ENCODE data around the gene PLA2G6. TPM values are rescaled to one million over a fixed set of nuclear protein-coding genes. Genes with fewer than 3 reads are reported as not detected.

The PLA2G6 gene
- total RNA-seq, 1 donor from 2014 or later: 76.4 TPM

DNA sequence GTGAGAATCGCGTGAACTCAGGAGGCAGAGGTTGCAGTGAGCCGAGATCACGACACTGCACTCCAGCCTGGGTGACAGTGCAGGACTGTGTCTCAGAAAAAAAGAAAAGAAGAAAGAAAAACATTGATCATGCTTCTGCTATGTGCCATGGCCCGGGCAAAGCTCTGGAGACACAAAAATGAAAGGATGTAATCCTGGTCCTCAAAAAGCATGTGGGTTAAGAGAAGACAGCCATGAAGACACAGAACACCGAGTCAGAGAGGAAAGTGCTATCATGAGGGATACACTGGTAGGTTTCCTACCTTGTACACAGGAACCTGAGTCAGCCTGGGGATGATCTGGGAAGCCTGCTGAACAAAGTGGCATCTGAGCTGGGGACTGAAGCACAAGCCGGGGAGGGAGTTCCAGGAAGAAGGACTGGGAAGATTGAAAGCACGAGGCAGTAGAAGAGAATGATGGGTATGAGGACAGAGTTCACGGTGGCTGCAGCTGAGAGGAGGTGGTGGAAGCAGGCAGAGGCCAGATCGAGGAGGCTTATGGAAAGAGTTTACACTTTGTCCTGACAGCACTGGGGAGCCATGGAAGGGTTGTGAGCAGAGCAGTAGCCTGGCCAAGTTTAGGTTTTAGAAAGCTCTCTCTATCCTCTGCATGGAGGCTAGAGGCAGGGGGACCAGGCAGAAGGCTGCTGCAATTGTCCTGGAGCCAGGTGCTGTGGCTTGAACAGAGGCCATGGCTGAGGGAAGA, 10.3 kb upstream of the PLA2G6 start:
- Mint-ChIP-seq H3K36me3 (ENCODE audit: insufficient read depth) (no peaks in the 10 kb centered on the region), H3K27ac (no peak overlapping the region), H3K9me3 (ENCODE audit: low read depth) (no peaks in the 10 kb centered on the region), H3K27me3 (peaks cover 2% of the 10 kb centered on the region), H3K4me1 (ENCODE audit: low read depth) (peaks cover 7% of the 10 kb centered on the region), H3K4me3 (ENCODE audit: low read depth) (no peak overlapping the region)
- no peak for DNase-seq (ENCODE audit: low spot score, unreplicated experiment)
- TF ChIP-seq CTCF (IDR thresholded peaks at IDR 0.05; ENCODE audit: unreplicated experiment): no peak

DNA sequence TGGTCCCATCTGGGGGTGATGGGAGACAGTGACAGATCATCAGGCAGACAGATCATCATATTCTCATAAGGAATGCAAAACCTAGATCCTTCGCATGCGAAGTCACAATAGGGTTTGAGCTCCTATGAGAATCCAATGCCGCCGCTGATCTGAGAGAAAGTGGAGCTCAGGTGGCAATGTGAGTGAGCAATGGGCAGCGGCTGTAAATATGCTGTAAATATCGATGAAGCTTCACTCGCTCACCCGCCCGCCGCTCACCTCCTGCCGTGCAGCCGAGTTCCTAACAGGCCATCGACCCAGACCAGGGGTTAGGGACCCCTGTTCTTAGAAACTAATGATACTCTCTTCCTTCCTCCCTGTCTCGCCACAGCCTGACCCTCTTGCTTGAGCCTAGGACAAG, 9.4 kb upstream of the PLA2G6 start:
- H3K27ac Mint-ChIP-seq: peak overlapping the region; percentile 85
- no peak for TF ChIP-seq CTCF (IDR thresholded peaks at IDR 0.05; ENCODE audit: unreplicated experiment)
- DNase-seq (ENCODE audit: low spot score, unreplicated experiment): no peak
- peaks cover 14% of the 10 kb centered on the region for H3K4me1 Mint-ChIP-seq (ENCODE audit: low read depth)
- H3K9me3 Mint-ChIP-seq (ENCODE audit: low read depth): no peaks in the 10 kb centered on the region
- H3K4me3 Mint-ChIP-seq (ENCODE audit: low read depth): no peak overlapping the region
- H3K36me3 Mint-ChIP-seq (ENCODE audit: insufficient read depth): no peaks in the 10 kb centered on the region
- peaks cover 2% of the 10 kb centered on the region for H3K27me3 Mint-ChIP-seq

DNA sequence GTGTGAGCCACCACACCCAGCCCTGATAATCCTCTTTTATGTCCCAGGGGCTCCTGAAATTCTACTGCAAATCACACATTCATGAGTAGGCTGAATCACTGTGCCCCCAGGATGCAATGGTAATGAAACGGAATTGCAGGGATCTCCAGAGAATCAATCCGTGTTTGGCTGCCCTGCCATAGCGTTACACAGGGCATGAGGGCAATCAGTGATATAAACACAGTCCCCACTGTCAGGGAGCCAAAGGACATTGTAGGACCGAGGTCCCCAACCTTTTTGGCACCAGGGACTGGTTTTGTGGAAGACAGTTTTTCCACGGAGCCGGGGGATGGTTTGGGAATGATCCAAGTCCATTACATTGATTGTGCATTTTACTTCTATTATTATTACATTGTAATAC, 9.0 kb upstream of the PLA2G6 start:
- H3K27ac Mint-ChIP-seq: no peak overlapping the region
- peaks cover 14% of the 10 kb centered on the region for H3K4me1 Mint-ChIP-seq (ENCODE audit: low read depth)
- TF ChIP-seq CTCF (IDR thresholded peaks at IDR 0.05; ENCODE audit: unreplicated experiment): no peak
- H3K9me3 Mint-ChIP-seq (ENCODE audit: low read depth): no peaks in the 10 kb centered on the region
- H3K4me3 Mint-ChIP-seq (ENCODE audit: low read depth): no peak overlapping the region
- no peaks in the 10 kb centered on the region for H3K36me3 Mint-ChIP-seq (ENCODE audit: insufficient read depth)
- peaks cover 2% of the 10 kb centered on the region for H3K27me3 Mint-ChIP-seq
- DNase-seq (ENCODE audit: low spot score, unreplicated experiment): no peak

GRCh38 chr22:38189104-38189503, 7.5 kb upstream of the PLA2G6 start:
- Mint-ChIP-seq H3K9me3 (ENCODE audit: low read depth) (no peaks in the 10 kb centered on the region), H3K36me3 (ENCODE audit: insufficient read depth) (no peaks in the 10 kb centered on the region), H3K27me3 (peaks cover 2% of the 10 kb centered on the region), H3K4me1 (ENCODE audit: low read depth) (peaks cover 14% of the 10 kb centered on the region), H3K27ac (no peak overlapping the region), H3K4me3 (ENCODE audit: low read depth) (no peak overlapping the region)
- no peak for DNase-seq (ENCODE audit: low spot score, unreplicated experiment)
- no peak for TF ChIP-seq CTCF (IDR thresholded peaks at IDR 0.05; ENCODE audit: unreplicated experiment)

DNA sequence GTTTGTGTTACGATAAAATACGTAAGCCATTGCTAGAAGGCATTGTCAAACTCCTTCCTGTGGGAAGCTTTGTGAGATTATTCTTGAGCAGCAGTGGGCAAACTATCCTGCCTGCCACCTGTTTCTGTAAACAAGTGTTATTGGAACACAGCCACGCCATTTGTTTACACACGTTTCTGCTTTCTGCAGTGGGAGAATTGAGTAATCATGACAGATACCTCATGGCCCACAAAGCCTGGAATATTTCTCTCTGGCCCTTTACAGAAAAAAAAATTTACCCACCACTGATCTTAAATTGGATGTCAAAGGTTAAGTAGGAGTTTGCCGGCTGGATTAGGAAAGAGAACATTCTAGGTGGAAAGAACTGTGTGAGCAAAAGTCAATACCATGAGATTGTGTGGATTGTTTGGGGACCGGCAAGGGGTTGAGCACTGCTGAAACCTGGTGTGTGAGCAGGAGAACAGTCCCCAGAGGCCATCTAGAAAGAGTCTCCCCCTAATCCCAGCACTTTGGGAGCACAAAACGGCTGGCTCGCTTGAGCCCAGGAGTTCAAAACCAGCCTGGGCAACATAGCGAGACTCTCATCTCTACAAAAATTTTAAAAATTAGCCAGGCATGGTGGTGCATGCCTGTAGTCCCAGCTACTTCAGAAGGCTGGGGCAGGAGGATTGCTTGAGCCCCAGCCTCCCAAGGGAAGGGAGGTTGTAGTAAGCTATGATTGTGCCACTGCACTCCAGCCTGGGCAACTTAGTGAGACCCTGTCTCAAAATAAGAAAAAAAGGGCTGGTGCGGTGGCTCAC, 6.0 kb upstream of the PLA2G6 start:
- Mint-ChIP-seq H3K27me3 (peaks cover 2% of the 10 kb centered on the region), H3K4me3 (ENCODE audit: low read depth) (no peak overlapping the region), H3K4me1 (ENCODE audit: low read depth) (peaks cover 14% of the 10 kb centered on the region), H3K27ac (peak overlapping the region; percentile 88), H3K9me3 (ENCODE audit: low read depth) (no peaks in the 10 kb centered on the region), H3K36me3 (ENCODE audit: insufficient read depth) (no peaks in the 10 kb centered on the region)
- no peak for DNase-seq (ENCODE audit: low spot score, unreplicated experiment)
- no peak for TF ChIP-seq CTCF (IDR thresholded peaks at IDR 0.05; ENCODE audit: unreplicated experiment)

Measured in progenitor cell of endocrine pancreas (in vitro differentiated cells).